Raji (cell line): ENCODE results near the gene FNDC10.

Source experiments
- POLR2A ChIP-seq: IDR thresholded peaks from 2 replicates; pipeline ENCODE4 v1.6.1; 2011; ENCODE audit warnings: low read depth, low read length, control low read depth; ENCODE audit not compliant: insufficient read depth

FNDC10 gene

DNA sequence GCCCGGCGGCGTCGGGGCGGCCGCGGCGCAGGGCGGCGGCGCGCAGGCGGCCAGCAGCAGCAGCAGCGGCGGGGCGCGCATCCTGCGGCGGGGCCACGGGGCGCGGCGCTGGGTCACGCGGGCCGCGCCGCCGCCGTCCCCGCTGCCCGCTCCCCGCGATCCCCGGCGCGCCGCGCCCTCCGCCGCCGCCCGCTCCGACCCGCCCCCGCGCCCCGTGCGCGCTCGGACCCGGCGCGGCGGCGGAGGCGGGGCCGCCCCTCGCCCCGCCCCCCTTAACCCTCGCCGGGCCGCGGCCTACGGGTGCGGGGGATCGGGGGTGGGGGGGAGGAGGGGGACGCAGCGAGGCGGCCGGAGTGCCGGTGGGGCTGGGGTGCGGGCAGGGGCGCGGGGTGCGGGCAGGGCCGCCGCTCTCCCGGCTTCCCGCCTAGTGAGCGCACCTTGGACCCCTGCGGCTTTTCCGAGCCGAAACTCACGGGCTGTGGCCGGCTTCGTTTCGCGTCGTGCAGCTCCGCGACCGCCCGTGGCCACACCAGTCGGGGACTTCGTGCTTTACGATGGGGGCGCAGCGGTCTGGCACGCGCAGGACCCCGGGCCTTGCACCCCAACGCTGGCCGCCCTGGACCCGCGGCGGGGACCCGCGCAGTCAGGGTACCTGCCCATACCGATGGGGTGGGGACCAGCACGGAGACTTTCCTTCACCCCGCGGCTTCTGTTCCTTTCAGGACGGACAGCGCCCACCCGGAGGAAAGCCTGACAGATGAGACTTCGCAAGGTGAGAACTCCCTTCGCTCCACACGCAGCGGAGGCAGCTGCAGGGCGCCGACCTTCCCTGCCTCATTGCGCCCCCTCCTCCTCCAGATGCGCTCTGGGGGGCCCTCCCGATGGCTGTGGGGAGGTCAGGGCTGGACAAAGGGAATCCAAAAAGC is at the start of gene FNDC10:
Gene FNDC10 (minus strand): TSS at position 201 of the 926 bp plus-strand sequence. CDS start 120 bp downstream, at position 81.
- TF ChIP-seq POLR2A, result no peak

GRCh38 chr1:1631782-1632420 is 32.0 kb upstream of the FNDC10 start, which contains the start of gene MMP23B:
TSS of gene MMP23B (plus strand) at chr1:1632173. CDS start at chr1:1632219, 46 bp downstream.
- no peak for TF ChIP-seq POLR2A

- TF ChIP-seq POLR2A, result no peak
Observed at GRCh38 chr1:1630965-1631781, 31.2 kb upstream of the FNDC10 start.

- no peak for TF ChIP-seq POLR2A
Observed at GRCh38 chr1:1630191-1630964, 30.4 kb upstream of the FNDC10 start.

- no peak for TF ChIP-seq POLR2A
Observed at GRCh38 chr1:1629430-1630190, 29.7 kb upstream of the FNDC10 start.

DNA sequence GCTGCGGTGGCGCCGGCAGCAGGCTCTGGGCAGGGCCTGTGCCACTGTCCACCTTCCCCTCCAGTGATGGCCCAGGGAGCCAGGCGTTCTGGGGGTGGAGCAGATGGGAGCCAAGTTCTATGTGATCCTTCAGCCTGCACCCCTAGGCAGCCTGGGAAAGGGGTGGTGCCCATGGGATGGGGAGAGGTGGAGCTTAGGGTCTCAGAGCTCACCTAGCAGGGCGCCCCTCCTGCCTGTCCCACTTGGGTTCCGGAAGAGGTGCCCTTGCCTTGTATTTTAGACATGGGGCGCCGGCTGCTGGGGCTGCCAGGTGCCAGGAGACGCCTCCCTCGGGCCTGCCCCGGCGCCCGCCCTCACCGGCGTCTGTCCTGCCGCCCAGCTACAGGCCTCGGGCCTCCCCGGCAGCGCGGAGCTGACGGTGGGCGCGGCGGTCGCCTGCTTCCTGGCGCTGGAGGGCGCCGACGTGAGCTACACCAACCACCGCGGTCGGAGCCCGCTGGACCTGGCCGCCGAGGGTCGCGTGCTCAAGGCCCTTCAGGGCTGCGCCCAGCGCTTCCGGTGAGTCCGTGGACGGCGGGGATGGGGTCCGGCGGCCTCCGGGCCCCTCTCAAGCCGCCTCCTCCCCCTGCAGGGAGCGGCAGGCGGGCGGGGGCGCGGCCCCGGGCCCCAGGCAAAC is 29.0 kb upstream of the FNDC10 start:
- no peak for TF ChIP-seq POLR2A

- no peak for TF ChIP-seq POLR2A
Observed at GRCh38 chr1:1627829-1628753, 28.2 kb upstream of the FNDC10 start.

DNA sequence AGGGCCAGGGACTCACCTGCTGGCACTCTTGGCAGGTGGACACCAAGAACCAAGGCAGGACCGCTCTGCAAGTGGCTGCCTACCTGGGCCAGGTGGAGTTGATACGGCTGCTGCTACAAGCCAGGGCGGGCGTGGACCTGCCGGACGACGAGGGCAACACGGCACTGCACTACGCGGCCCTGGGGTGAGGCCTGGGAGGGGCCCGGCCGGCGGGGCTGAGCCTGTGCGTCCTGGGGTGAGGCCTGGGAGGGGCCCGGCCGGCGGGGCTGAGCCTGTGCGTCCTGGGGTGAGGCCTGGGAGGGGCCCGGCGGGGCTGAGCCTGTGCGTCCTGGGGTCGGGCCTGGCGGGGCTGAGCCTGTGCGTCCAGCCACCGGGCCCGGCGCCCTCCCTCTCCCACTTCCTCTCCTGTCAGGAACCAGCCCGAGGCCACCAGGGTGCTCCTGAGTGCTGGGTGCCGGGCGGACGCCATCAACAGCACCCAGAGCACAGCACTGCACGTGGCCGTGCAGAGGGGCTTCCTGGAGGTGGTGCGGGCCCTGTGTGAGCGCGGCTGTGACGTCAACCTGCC is 27.4 kb upstream of the FNDC10 start:
- TF ChIP-seq POLR2A, result no peak

GRCh38 chr1:1626207-1627141 is 26.5 kb upstream of the FNDC10 start:
- TF ChIP-seq POLR2A, result no peak

GRCh38 chr1:1625824-1626206 is 25.9 kb upstream of the FNDC10 start:
- TF ChIP-seq POLR2A, result no peak

GRCh38 chr1:1625404-1625775 is 25.5 kb upstream of the FNDC10 start:
- TF ChIP-seq POLR2A, result no peak
